ENCODE measurements around the gene FAM177A1.

The FAM177A1 gene

GRCh38 chr14:35113308-35113950 lies 67.4 kb downstream of the FAM177A1 start:
- Histone ChIP-seq H3K9me3 (ENCODE audit: control insufficient read depth in 1 of 2, low read length in 2 of 2) (no peaks in the 10 kb centered on the region), H3K27ac (ENCODE audit: low read length) (no peak overlapping the region), H3K4me1 (ENCODE audit: control insufficient read depth in 1 of 2, insufficient read depth in 2 of 2, low read length in 2 of 2) (no peaks in the 10 kb centered on the region), H3K36me3 (ENCODE audit: control insufficient read depth in 1 of 2, insufficient read depth in 2 of 2, low read length in 2 of 2) (peaks cover 43 to 51% of the 10 kb centered on the region in 2 donors), H3K4me3 (ENCODE audit: low read depth in 1 of 2, low read length in 2 of 2) (no peak overlapping the region), H3K27me3 (ENCODE audit: low read depth, low read length) (no peaks in the 10 kb centered on the region)

- Histone ChIP-seq H3K4me1 (ENCODE audit: control insufficient read depth in 1 of 2, insufficient read depth in 2 of 2, low read length in 2 of 2) (no peaks in the 10 kb centered on the region), H3K27ac (ENCODE audit: low read length) (no peak overlapping the region), H3K9me3 (ENCODE audit: control insufficient read depth in 1 of 2, low read length in 2 of 2) (no peaks in the 10 kb centered on the region), H3K36me3 (ENCODE audit: control insufficient read depth in 1 of 2, insufficient read depth in 2 of 2, low read length in 2 of 2) (peaks cover 43 to 51% of the 10 kb centered on the region in 2 donors), H3K27me3 (ENCODE audit: low read depth, low read length) (no peaks in the 10 kb centered on the region), H3K4me3 (ENCODE audit: low read depth in 1 of 2, low read length in 2 of 2) (no peak overlapping the region)
Observed at GRCh38 chr14:35114036-35114435, 68.0 kb downstream of the FAM177A1 start.

- H3K9me3 ChIP-seq (ENCODE audit: control insufficient read depth in 1 of 2, low read length in 2 of 2) = no peaks in the 10 kb centered on the region
- peaks cover 30 to 35% of the 10 kb centered on the region in 2 donors for H3K36me3 ChIP-seq (ENCODE audit: control insufficient read depth in 1 of 2, insufficient read depth in 2 of 2, low read length in 2 of 2)
- no peaks in the 10 kb centered on the region for H3K27me3 ChIP-seq (ENCODE audit: low read depth, low read length)
- H3K27ac ChIP-seq (ENCODE audit: low read length) = no peak overlapping the region
- peaks cover 0 to 7% of the 10 kb centered on the region in 2 donors for H3K4me1 ChIP-seq (ENCODE audit: control insufficient read depth in 1 of 2, insufficient read depth in 2 of 2, low read length in 2 of 2)
- no peak overlapping the region for H3K4me3 ChIP-seq (ENCODE audit: low read depth in 1 of 2, low read length in 2 of 2)
Observed at GRCh38 chr14:35116242-35116641, 70.2 kb downstream of the FAM177A1 start.

- Histone ChIP-seq H3K36me3 (ENCODE audit: control insufficient read depth in 1 of 2, insufficient read depth in 2 of 2, low read length in 2 of 2) (peaks cover 24 to 33% of the 10 kb centered on the region in 2 donors), H3K27me3 (ENCODE audit: low read depth, low read length) (no peaks in the 10 kb centered on the region), H3K4me3 (ENCODE audit: low read depth in 1 of 2, low read length in 2 of 2) (no peak overlapping the region), H3K9me3 (ENCODE audit: control insufficient read depth in 1 of 2, low read length in 2 of 2) (no peaks in the 10 kb centered on the region), H3K4me1 (ENCODE audit: control insufficient read depth in 1 of 2, insufficient read depth in 2 of 2, low read length in 2 of 2) (peaks cover 0 to 7% of the 10 kb centered on the region in 2 donors), H3K27ac (ENCODE audit: low read length) (no peak overlapping the region)
Observed at GRCh38 chr14:35117112-35117511, 71.0 kb downstream of the FAM177A1 start.

- Histone ChIP-seq H3K9me3 (ENCODE audit: control insufficient read depth in 1 of 2, low read length in 2 of 2) (no peaks in the 10 kb centered on the region), H3K27ac (ENCODE audit: low read length) (peak overlapping the region; percentile 99), H3K27me3 (ENCODE audit: low read depth, low read length) (no peaks in the 10 kb centered on the region), H3K36me3 (ENCODE audit: control insufficient read depth in 1 of 2, insufficient read depth in 2 of 2, low read length in 2 of 2) (peaks cover 4 to 16% of the 10 kb centered on the region in 2 donors), H3K4me3 (ENCODE audit: low read depth in 1 of 2, low read length in 2 of 2) (peak overlapping the region; percentile 85 to 97), H3K4me1 (ENCODE audit: control insufficient read depth in 1 of 2, insufficient read depth in 2 of 2, low read length in 2 of 2) (peaks cover 6 to 26% of the 10 kb centered on the region in 2 donors)
Observed at GRCh38 chr14:35121026-35121886, 75.2 kb downstream of the FAM177A1 start.

GRCh38 chr14:35121887-35122695 lies 76.0 kb downstream of the FAM177A1 start, which contains the start of the genes PPP2R3C and PRORP:
Gene PPP2R3C (minus strand): TSS chr14:35121990. CDS start chr14:35121959, 31 bp downstream.
Gene PRORP (plus strand): TSS chr14:35122552. CDS start chr14:35123246, 694 bp downstream.
- Histone ChIP-seq H3K4me3 (ENCODE audit: low read depth in 1 of 2, low read length in 2 of 2) (peak within 1 kb of the TSS; percentile 85 to 97), H3K27ac (ENCODE audit: low read length) (peak within 1 kb of the TSS; percentile 99), H3K9me3 (ENCODE audit: control insufficient read depth in 1 of 2, low read length in 2 of 2) (no peaks in the 10 kb centered on the region), H3K27me3 (ENCODE audit: low read depth, low read length) (no peaks in the 10 kb centered on the region), H3K36me3 (ENCODE audit: control insufficient read depth in 1 of 2, insufficient read depth in 2 of 2, low read length in 2 of 2) (peaks cover 5 to 16% of the 10 kb centered on the region in 2 donors), H3K4me1 (ENCODE audit: control insufficient read depth in 1 of 2, insufficient read depth in 2 of 2, low read length in 2 of 2) (peaks cover 6 to 26% of the 10 kb centered on the region in 2 donors)

- Histone ChIP-seq H3K4me1 (ENCODE audit: control insufficient read depth in 1 of 2, insufficient read depth in 2 of 2, low read length in 2 of 2) (peaks cover 6 to 26% of the 10 kb centered on the region in 2 donors), H3K36me3 (ENCODE audit: control insufficient read depth in 1 of 2, insufficient read depth in 2 of 2, low read length in 2 of 2) (peaks cover 5 to 21% of the 10 kb centered on the region in 2 donors), H3K9me3 (ENCODE audit: control insufficient read depth in 1 of 2, low read length in 2 of 2) (no peaks in the 10 kb centered on the region), H3K27me3 (ENCODE audit: low read depth, low read length) (no peaks in the 10 kb centered on the region), H3K4me3 (ENCODE audit: low read depth in 1 of 2, low read length in 2 of 2) (peak overlapping the region; percentile 85 to 97), H3K27ac (ENCODE audit: low read length) (peak overlapping the region; percentile 99)
Observed at GRCh38 chr14:35122696-35123387, 76.8 kb downstream of the FAM177A1 start.

GRCh38 chr14:35123388-35123703 lies 77.3 kb downstream of the FAM177A1 start:
- peak overlapping the region; percentile 99 for H3K27ac ChIP-seq (ENCODE audit: low read length)
- H3K36me3 ChIP-seq (ENCODE audit: control insufficient read depth in 1 of 2, insufficient read depth in 2 of 2, low read length in 2 of 2) = peaks cover 5 to 21% of the 10 kb centered on the region in 2 donors
- no peaks in the 10 kb centered on the region for H3K27me3 ChIP-seq (ENCODE audit: low read depth, low read length)
- H3K4me3 ChIP-seq (ENCODE audit: low read depth in 1 of 2, low read length in 2 of 2) = peak overlapping the region; percentile 85 to 97
- H3K4me1 ChIP-seq (ENCODE audit: control insufficient read depth in 1 of 2, insufficient read depth in 2 of 2, low read length in 2 of 2) = peaks cover 6 to 26% of the 10 kb centered on the region in 2 donors
- H3K9me3 ChIP-seq (ENCODE audit: control insufficient read depth in 1 of 2, low read length in 2 of 2) = no peaks in the 10 kb centered on the region

GRCh38 chr14:35124127-35124526 lies 78.1 kb downstream of the FAM177A1 start:
- Histone ChIP-seq H3K27me3 (ENCODE audit: low read depth, low read length) (no peaks in the 10 kb centered on the region), H3K4me1 (ENCODE audit: control insufficient read depth in 1 of 2, insufficient read depth in 2 of 2, low read length in 2 of 2) (peaks cover 6 to 26% of the 10 kb centered on the region in 2 donors), H3K36me3 (ENCODE audit: control insufficient read depth in 1 of 2, insufficient read depth in 2 of 2, low read length in 2 of 2) (peaks cover 5 to 21% of the 10 kb centered on the region in 2 donors), H3K27ac (ENCODE audit: low read length) (no peak overlapping the region), H3K4me3 (ENCODE audit: low read depth in 1 of 2, low read length in 2 of 2) (peak overlapping the region in 1 of 2 donors; percentile 97), H3K9me3 (ENCODE audit: control insufficient read depth in 1 of 2, low read length in 2 of 2) (no peaks in the 10 kb centered on the region)

All from muscle layer of duodenum (tissue), 2 donors.